CD8-positive, alpha-beta memory T cell (primary cell): ENCODE measurements around the gene CDC73. TPM values are rescaled to one million over a fixed set of nuclear protein-coding genes. Genes with fewer than 3 reads are reported as not detected.

ENCODE experiments used
- CTCF ChIA-PET: fragments of 350-600 bp; sonication (Branson Sonifier 250); formaldehyde crosslinking; loops from one replicate; lab custom pipeline; 2021; ENCODE audit warnings: antibody characterized with exemption; lab: Charles Lee
- POLR2A ChIA-PET: fragments of 350-600 bp; sonication (Branson Sonifier 250); formaldehyde crosslinking; loops from one replicate; lab custom pipeline; 2021; ENCODE audit warnings: antibody characterized with exemption; lab: Charles Lee
- DNase-seq, 5 donors: peaks; one replicate each; pipeline versions ENCODE4 v3.0.0 to v3.0.0-alpha.2; 2020 to 2022; ENCODE audit warnings: mixed read lengths in 1 of 5
- H3K27ac ChIP-seq: one replicate; pipeline ENCODE4 v1.7.0; 2013; ENCODE audit warnings: low read depth, mild to moderate bottlenecking, low read length, moderate library complexity
- H3K27me3 ChIP-seq: 2 replicates; pipeline ENCODE4 v1.7.0; 2013; ENCODE audit warnings: low read length, mild to moderate bottlenecking; ENCODE audit not compliant: insufficient read depth, poor library complexity, severe bottlenecking
- H3K36me3 ChIP-seq: 2 replicates; pipeline ENCODE4 v1.7.0; 2013; ENCODE audit warnings: mild to moderate bottlenecking, low read length, moderate library complexity; ENCODE audit not compliant: insufficient read depth
- H3K4me1 ChIP-seq: 2 replicates; pipeline ENCODE4 v1.7.0; 2013; ENCODE audit warnings: mild to moderate bottlenecking, low read length, moderate library complexity; ENCODE audit not compliant: insufficient read depth
- H3K4me3 ChIP-seq: 2 replicates; pipeline ENCODE4 v1.7.0; 2013; ENCODE audit warnings: mild to moderate bottlenecking, low read length
- H3K9me3 ChIP-seq: 2 replicates; pipeline ENCODE4 v1.7.0; 2013; ENCODE audit warnings: mild to moderate bottlenecking, low read length
- H3K27ac Mint-ChIP-seq, 8 donors: one replicate each; pipeline ENCODE4 v1.8.0; 2020 to 2021; ENCODE audit warnings: mixed read lengths in 8 of 8, mild to moderate bottlenecking in 6 of 8, inconsistent platforms in 3 of 8, moderate library complexity in 3 of 8
- H3K27me3 Mint-ChIP-seq, 2 donors: one replicate each; pipeline ENCODE4 v1.8.0; 2020 to 2021; ENCODE audit warnings: mixed read lengths in 2 of 2, mild to moderate bottlenecking in 1 of 2, moderate library complexity in 1 of 2
- H3K36me3 Mint-ChIP-seq, 3 donors: one replicate each; pipeline ENCODE4 v1.8.0; 2020 to 2021; ENCODE audit warnings: mixed read lengths in 3 of 3, inconsistent platforms in 1 of 3, mild to moderate bottlenecking in 1 of 3
- H3K4me1 Mint-ChIP-seq, 3 donors: one replicate each; pipeline ENCODE4 v1.8.0; 2020 to 2021; ENCODE audit warnings: mixed read lengths in 3 of 3, inconsistent platforms in 1 of 3, mild to moderate bottlenecking in 1 of 3
- H3K4me3 Mint-ChIP-seq, 7 donors: one replicate each; pipeline ENCODE4 v1.8.0; 2020 to 2021; ENCODE audit warnings: mixed read lengths in 7 of 7, mild to moderate bottlenecking in 6 of 7, moderate library complexity in 4 of 7, inconsistent platforms in 2 of 7
- H3K9me3 Mint-ChIP-seq, 5 donors: one replicate each; pipeline ENCODE4 v1.8.0; 2020 to 2022; ENCODE audit warnings: mixed read lengths in 5 of 5, mild to moderate bottlenecking in 3 of 5, moderate library complexity in 2 of 5, inconsistent platforms in 1 of 5
- polyA plus RNA-seq: library from polyadenylated mRNA; unstranded; fragments of 300-500 nt; fragmentation: Illumina TruSeq; gene quantifications from one replicate; pipeline ENCODE4 v1.2.3, GENCODE V29; 2021
- total RNA-seq, 2 experiments: library from RNA; stranded (reverse); gene quantifications; one replicate each; pipeline ENCODE4 v1.2.3, GENCODE V29; 2021

The CDC73 gene
- total and polyA plus RNA-seq, 3 experiments from 2014 or later, result 58.5 to 63.8 (median 59.8) TPM

GRCh38 chr1:193303849-193304248, 182.0 kb downstream of the CDC73 start:
- Mint-ChIP-seq H3K36me3 (peaks cover 0 to 12% (median 3%) of the 10 kb centered on the region in 3 donors), H3K27ac (no peak overlapping the region), H3K27me3 (no peaks in the 10 kb centered on the region), H3K4me3 (no peak overlapping the region), H3K9me3 (no peaks in the 10 kb centered on the region), H3K4me1 (no peaks in the 10 kb centered on the region)
- DNase-seq, result no peak
- POLR2A ChIA-PET, result no interaction called here
- no peak overlapping the region for H3K4me3 ChIP-seq
- H3K9me3 ChIP-seq, result no peaks in the 10 kb centered on the region
- no peaks in the 10 kb centered on the region for H3K27me3 ChIP-seq
- no peaks in the 10 kb centered on the region for H3K4me1 ChIP-seq
- CTCF ChIA-PET, result no interaction called here
- H3K36me3 ChIP-seq, result no peaks in the 10 kb centered on the region
- no peak overlapping the region for H3K27ac ChIP-seq

Other genes with a start within 250 kb of the CDC73 start
- gene UCHL5, start 62.7 kb upstream of the CDC73 start, total RNA-seq, result 100 to 1,000 TPM; 106 to 110 TPM
- 54.4 TPM for gene UCHL5, start 62.7 kb upstream of the CDC73 start, polyA plus RNA-seq
- gene RO60, start 62.4 kb upstream of the CDC73 start, total RNA-seq, result 10 to 100 TPM; 74.6 to 82.7 TPM
- gene RO60, start 62.4 kb upstream of the CDC73 start, polyA plus RNA-seq, result 128 TPM
- gene GLRX2, start 16.6 kb upstream of the CDC73 start, total RNA-seq, result 10 to 100 TPM; 47.1 to 49.6 TPM
- gene GLRX2, start 16.6 kb upstream of the CDC73 start, polyA plus RNA-seq, result 13.2 TPM
- 1 to 10 TPM; 2.4 TPM for gene B3GALT2, start 64.6 kb downstream of the CDC73 start, total RNA-seq
- 2.9 TPM for gene B3GALT2, start 64.6 kb downstream of the CDC73 start, polyA plus RNA-seq